Posterior vena cava (tissue), 2 donors: ENCODE data around the gene TTC28. TPM values are rescaled to one million over a fixed set of nuclear protein-coding genes. Genes with fewer than 3 reads are reported as not detected.

Experiments used
- DNase-seq: peaks from one replicate; pipeline ENCODE4 v3.0.0-alpha.2; 2020; ENCODE audit warnings: low spot score
- intact Hi-C, 2 donors: fragments of 100-400 bp; cut with DNase I; formaldehyde crosslinking; loops; one replicate each; pipeline versions ENCODE4 v1.14.1 to v1.14.2; 2022 to 2023
- total RNA-seq, 2 donors: library from RNA; stranded (reverse); fragmentation: NEBNext Ultra II Directional; extraction: Animal tissue kit (Norgen Biotek cat#: 25700); gene quantifications; one replicate each; pipeline ENCODE4 v1.2.1, GENCODE V29; 2021
- donor health status: DM: yes; HTN: yes; CAD: no.
- donor health status: DM: yes; HTN: yes; CAD: no.

The TTC28 gene
- total RNA-seq, 2 donors from 2014 or later, result 36.6 to 51.2 TPM

DNA sequence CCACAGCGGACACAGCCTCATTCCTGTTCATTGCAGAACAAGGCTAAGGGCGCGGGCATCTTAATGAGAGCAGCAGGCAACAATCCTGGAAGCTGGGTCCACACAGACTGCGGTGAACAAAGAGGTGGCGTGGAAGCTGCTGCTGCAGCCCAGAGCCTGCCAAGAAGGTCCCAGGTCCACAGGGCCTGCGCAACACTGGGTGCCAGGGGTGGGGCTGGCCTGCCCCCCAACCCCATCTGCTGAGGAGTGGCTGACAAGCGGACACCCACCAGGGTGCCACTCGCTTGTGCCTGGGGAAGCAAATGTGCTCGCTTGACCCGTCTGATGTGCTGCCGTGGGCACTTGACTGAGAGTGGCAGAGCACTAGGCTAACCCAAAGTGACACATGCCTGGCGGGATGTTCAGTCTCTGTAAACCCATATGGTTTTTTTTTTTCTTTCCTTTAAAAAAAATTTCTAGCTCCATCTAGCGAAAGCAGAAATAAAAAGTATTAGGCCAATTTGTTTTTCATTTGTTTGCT is 677.4 kb downstream of the TTC28 start:
- DNase-seq, result no peak
- intact Hi-C loops, result loop anchor here (10.0 kb wide), 2 partner anchors 117 to 1247 kb away; no protein-coding TSS in a partner anchor

DNA sequence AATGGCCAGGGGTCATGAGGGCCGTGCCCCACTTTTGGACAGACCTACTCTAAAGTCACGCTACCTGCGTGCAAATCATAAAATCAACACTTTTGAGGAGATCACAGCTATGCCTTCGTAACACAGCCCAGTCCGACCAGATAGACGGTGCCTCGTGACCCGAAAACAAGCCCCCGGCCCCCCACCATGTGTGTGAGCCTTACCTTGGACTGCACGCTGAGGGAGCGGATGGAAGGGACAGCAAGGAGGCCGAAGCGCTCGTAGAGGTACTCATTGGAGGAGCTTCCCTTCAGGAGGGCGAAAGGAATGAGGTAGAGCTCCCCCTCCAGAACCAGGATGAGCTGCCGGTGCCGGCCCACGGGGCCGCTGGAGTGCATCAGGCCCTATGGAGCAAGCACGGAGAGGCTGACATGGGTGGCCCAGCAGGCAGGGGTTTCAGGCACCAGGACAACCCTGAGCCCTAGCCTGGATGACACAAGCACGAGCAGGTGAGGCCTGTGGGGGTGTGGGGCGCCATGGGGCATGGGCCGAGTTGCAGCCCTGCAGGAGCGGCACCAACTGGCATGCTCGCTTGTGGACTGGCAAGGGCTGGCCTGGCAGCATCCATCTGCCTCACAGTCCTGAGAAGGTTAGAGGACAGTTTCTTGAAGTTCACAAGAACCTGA is 678.3 kb downstream of the TTC28 start:
- no peak for DNase-seq
- intact Hi-C loops, result loop anchor here (10.0 kb wide), 2 partner anchors 117 to 1247 kb away; no protein-coding TSS in a partner anchor

DNA sequence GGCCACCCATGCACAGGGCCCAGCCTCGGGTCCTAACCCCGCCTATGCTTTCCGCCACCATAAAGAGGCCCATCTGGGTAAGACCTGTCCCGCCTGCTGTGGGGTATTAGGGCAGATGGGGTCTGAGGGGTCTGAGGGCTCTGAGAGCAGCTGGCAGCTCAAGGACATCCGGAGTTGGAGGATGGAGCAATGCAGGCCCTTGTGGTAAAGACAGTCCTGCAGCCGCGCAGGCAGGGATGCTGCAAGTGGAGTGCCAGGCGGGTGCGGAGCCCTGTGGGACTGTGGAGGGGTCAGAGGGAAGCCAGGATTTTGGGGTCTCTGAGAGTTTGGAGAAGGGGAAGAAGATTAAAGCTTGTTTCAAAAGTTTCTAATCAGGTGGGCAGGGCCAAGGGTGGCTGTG is 679.3 kb downstream of the TTC28 start:
- intact Hi-C loops, result loop anchor here (10.0 kb wide), 2 partner anchors 116 to 1246 kb away; no protein-coding TSS in a partner anchor
- DNase-seq, result no peak

DNA sequence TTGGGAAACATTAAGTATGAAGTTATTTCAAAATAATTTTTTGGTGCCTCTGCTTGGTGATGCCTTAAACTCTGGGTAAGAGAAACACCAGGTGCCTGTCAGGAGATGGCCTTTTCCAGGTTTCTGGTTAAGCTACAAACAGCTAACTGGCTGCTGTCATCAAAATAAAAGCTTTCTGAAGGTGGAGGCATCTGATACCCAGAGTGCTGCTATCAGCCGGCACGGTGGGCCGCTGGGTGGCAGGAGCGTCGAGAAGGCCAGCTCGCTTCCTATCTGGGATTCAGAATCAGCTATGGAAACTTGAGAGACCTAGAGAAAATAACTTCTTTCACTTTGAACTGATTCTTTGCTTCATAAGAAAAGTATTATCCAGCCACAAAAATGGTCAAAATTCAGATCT is 679.8 kb downstream of the TTC28 start:
- intact Hi-C loops, result loop anchor here (1.0 to 10.0 kb wide), 3 partner anchors 21 to 1245 kb away; no protein-coding TSS in a partner anchor
- DNase-seq, result no peak

DNA sequence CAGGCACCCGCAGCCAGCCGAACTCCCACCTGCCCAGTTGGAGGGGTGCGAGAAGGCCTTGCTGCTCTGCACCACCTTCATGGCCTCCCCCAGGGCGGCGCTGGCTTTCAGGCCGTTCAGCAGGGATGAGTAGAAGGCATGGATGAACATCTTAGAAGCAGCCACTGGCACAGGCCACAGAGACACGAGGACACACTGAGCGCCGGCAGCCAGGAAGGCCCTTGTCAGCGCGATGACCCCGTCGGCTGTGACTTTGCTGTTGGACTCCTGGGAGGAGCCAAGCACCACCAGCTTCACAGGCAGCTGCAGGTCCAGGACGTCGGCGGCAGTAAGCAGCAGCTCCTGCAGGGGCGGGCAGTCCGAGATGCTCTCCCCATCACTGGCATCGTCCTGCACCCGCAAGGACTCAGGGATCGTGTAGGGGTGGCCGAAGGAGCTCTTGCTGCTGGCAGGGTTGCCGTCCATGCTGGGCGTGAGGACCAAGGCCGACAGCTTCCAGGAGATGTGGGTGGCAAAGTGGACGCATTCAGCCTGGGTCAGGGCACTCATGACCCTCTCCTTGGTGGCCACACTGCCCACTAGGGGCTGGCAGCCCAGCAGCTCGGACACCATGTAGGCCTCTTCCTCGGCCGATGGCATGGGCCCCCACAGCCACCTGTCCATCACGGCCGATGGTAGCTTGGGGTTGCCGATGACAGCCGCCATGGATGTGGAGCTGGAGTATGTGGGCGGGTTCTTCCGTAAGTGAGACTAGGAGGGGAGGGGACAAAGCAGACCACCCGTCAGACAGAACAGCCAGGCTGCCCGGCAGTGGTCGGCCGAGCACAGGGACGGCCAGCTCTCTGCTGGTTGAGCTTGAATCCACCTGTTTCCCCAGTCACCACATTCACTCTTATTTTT is 680.9 kb downstream of the TTC28 start:
- intact Hi-C loops, result loop anchor here in 1 of 2 donors (1.0 kb wide), 1 partner anchor 23 kb away; no protein-coding TSS in a partner anchor

DNA sequence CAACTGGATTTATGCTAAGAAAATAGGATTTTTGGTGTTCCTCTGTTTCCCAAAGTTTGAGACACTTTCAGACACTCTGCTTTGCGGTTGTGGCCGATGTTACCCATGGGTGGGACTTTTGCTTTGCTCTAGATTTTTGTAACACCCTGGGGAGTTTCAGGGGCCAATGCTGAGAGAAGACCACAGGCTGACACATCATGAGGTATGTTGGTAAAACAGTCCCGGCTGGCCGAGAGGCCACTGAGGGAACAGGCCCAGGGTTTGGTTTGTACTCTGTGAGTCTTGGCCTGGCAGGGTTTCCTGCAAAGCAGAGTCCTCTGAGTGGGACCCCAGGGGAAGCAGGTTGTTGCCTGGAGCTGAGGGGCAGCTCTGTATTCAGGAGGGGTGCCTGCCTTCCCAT is 682.1 kb downstream of the TTC28 start:
- intact Hi-C loops, result no loop called here
- no peak for DNase-seq

More for the DNA sequence above, 680.9 kb downstream of the TTC28 start:
- DNase-seq, result no peak

DNA sequence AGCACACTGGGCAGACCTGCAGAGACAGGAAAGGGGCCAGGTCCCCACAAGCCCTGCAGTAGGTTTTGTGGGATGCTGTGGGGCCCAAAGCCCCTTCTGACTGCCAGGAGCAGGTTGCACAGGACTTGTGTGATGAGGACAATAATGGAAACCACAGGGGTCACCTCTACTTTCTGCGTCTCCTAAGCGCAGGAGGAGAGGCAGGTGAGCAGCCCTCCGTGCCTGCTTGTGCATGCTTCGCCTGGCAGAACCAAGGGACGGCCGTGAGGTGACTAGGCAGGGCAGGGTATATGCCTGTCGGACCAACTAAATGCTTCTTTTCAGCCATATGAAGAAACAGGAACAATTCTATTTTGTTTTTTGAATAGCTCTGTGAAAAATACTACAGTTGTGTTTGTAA is 682.7 kb downstream of the TTC28 start:
- DNase-seq, result peak; percentile 29
- intact Hi-C loops, result no loop called here

DNA sequence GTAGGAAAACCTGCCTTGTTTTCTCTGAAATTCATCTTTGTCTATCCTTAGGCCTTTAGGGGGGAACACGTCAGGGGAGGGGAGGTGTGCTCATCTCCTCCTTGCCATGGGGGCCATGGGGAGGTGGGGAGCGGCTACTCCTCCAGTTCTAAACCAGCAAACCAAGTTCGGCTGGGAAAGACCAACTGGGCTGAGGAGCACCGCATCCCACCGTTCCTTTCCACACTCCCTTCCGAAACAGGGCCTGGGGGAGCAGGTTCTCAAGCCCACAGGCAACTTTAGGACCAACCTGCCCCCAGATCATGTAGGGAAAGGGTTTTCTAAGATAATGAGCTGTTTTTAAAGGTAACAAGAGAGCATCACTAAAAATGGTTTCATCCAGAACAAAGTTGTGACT is 683.1 kb downstream of the TTC28 start:
- DNase-seq, result peak; percentile 69
- intact Hi-C loops, result no loop called here

DNA sequence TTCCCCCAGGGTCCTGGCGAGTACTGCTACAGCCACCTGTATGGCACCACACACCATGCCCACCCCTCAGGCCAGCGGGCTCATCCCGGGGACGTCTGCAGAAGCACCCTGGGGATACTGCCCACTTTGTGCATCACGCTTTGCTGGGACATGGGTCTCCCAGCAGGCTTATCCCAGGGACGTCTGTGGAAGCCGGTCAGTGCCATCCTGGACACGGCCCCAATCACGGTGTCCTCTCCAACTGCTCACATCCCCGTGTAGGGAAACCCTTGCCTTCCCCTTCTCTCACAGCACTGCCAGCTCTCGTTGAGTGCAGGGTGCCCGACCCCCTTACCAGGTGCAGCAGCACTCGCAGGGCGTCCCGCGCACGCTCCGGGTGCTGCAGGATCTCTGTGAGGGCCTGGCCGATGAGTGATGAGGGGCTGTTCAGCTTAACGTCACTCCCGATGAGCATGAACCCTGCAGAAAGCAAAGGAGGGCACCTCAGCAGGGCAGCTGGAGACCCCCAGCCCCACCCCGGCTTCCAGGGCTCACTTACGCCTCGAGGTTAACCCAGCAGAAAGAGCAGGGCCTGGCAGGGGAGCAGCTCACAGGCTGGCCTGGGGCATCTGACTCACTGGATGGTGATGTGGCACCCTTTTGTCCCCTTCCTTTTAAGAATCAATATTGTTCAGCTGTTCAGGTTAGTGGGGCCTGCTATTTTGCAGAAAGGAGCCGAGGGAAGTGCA is 683.7 kb downstream of the TTC28 start:
- intact Hi-C loops, result no loop called here
- DNase-seq, result peak; percentile 76

DNA sequence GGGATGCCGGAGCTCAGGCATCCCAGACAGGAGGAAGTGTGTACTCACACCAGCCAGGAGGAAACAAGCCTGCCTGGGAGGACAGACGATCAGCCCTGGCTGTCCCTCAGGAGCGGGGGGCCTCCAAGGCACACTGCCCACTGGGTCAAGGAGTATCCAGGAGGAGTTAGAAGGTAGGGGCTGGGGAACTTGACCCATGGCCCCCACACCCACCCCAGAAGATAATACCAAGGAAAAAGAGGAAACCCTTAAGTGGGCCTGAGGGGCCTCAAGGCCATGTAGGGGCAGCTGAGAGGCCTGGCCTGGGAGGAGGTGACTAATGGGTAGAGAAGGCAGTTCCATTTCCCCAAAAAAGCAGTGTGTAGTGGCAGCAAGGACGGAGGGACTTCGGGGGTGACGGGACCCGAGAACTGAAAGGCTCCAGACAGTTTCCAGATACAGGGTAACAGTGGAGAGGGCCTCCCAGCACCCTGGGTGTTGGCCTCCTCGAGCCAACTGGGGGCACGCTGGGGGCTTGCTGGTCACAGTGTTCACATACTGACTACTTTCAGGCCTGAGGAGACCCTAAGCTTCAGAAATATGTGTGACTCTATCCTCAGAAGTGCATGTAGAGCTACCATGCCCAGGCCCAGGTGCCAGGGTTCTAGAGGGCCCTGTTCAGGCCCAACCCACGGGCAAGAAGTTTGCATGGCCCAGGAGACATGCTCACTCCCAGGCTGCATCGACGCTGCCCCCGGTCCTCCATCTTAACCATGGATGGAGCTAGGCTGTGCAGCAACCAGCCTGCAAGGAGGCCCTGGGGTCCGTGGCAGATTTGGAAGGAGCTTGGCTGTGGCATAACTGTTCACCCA is 684.9 kb downstream of the TTC28 start:
- DNase-seq, result peak; percentile 68
- intact Hi-C loops, result loop anchor here (5.0 kb wide), 2 partner anchors 107 to 602 kb away; no protein-coding TSS in a partner anchor

DNA sequence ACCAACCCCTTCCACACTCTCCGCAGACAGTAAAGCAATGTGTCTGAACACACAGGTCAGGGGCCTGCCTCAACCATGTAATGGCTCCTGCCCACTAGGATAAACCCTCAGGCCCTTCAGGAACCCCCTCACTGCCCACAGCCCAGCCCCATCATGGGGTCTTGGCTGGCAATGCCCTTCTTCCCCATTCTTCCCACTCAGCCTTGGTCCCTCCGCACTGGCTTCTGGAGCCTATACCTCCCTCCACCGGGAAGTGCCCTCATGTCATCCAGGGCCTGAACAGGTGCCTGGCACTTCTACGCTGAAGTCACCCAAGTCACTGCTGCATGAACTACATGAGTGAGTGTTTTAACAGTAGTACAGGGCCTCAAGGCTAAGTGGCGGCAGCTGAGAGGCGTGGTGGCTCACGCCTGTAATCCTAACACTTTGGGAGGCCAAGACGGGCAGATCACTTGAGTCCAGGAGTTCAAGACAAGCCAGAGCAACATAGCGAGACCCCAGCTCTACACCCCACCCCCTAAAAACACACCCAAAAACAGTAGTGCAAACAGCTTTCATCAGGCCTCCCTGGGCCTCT is 685.8 kb downstream of the TTC28 start:
- intact Hi-C loops, result loop anchor here (5.0 kb wide), 2 partner anchors 107 to 602 kb away; no protein-coding TSS in a partner anchor

DNA sequence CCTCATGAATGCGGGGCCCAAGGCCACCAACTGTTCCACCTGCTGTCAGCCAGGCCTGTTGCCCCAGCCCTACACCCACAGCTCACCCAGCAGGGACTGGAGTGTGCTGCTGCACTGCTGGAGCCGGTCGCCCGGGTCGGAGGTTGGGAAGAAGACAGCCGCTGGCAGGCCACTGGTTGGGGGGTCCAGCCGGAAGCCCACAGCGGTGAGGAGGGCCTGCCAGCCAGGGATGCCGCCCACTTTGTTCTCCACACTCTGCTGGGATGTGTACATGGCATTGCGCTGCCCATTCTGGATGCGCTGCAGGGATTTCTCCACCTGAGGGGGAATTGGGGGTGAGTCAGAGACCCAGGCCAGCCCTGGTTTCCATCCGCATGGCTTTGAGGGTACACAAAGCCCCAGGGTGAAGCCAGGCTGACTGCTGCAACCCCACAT is 686.4 kb downstream of the TTC28 start:
- peak; percentile 66 for DNase-seq
- intact Hi-C loops, result loop anchor here (5.0 kb wide), 2 partner anchors 106 to 601 kb away; no protein-coding TSS in a partner anchor

More for the DNA sequence above, 685.8 kb downstream of the TTC28 start:
- peak; percentile 47 for DNase-seq

DNA sequence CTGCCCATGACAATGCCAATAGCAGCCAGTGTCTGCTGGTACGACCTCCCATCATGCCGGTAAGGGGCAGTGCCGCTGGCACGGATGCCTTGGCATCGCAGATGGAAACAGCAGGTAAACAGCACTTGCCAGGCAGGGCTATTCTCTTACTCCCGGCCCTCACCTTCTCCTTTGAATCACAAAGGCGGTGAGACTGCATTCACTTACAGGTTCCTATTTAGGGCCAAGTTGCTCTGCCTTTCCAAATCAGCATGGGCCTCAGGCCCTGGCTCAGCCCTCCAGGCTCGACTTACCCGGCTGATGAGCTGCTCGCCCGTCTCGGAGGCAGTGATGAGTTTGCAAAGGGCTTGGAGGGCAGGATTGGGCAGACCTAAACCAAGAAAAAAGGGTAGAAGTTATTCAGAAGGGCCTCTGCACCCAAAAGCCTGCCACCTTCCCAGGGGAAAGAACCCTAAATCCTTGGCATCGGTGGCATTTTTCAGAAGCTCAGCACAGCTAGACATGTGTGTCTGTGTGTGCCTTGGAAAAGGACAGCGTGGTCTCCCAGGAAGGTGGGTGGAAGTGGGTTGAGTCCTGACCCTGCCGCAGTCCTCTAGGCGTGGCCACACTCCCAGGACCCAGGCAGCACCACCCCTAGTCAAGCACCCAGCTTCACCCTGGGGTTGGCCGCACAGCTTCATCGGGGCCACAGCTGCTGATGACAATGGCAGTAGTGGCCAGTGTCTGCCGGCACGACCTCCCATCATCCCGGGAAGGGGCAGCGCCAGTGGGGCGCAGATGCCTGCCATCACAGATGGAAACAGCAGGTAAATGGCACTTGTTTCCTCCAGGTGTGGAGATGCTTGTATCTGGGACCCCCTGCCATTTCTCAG is 687.1 kb downstream of the TTC28 start:
- DNase-seq, result peak; percentile 74
- intact Hi-C loops, result loop anchor here (5.0 kb wide), 2 partner anchors 105 to 600 kb away; no protein-coding TSS in a partner anchor

DNA sequence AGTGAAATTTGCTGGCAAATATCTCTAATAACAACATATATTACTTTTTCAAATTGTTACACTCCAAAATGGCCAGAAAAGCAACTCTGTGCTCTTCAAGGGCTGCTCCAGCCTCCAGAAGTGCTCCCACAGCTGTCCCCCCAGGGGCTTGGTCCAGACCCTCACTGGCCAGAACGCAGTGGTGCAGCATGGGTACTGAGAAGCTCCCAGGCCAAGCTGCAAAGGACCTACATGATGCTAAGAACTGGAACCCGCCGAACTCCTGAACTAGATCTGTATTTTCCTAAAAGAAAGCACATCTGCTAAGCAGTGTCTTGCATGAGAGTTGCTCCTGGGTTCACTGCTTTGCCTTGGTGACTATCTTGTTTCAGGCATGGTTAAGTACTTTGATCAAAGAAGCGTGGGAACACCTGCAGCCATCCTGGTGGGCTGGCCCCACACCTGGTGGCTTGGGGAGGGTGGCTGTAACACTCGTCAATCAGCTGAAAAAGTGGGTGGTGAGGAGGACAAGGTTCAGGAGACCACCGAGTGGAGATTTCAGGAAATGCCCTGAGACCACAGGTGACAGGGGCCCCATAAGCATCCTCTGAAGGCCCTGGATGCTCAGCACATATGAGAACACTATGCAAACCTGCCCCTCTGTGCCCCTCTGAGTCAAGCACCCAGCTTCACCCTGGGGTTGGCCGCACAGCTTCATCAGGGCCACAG is 687.9 kb downstream of the TTC28 start:
- intact Hi-C loops, result loop anchor here (5.0 kb wide), 2 partner anchors 104 to 599 kb away; no protein-coding TSS in a partner anchor
- DNase-seq, result peak; percentile 45

DNA sequence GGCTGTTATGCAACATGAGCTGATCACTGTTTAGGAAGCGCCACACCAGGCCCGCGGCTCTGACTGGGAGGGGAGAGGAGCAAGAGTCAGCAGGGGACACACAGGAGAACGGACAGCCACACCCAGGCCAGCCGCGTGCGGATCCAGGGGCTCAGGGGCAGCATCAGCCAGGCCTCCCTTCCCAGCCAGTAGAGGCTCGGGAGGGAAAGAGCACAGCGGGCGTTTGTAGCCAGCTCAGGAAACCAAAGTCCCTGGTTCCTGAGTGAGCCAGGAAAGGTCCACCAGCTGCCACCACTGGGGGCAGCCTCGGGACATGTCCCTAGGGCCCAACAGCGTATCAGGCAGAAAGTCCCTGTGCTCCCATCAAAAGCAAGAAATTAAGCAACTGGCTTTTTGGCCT is 688.8 kb downstream of the TTC28 start:
- intact Hi-C loops, result loop anchor here (5.0 kb wide), 2 partner anchors 104 to 599 kb away; no protein-coding TSS in a partner anchor
- DNase-seq, result peak; percentile 92

DNA sequence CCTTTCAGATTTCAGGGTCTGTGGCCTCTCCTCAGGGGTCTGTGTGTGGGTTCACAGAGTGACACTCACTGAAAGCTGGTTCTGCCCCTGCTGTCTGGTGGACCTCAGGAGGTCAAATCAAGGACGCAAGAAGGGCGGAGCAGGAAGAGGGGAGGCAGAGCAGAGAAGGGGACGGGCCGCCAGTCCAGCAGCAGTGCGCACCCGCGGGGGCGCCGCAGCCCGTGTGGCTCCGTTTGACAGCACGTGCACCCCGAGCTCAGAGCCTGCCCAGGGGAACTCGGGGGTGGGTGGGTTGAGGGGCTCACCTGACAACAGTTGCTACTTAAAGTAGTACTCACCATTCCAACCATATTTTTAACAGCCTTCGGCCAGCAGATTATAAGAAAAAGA is 689.2 kb downstream of the TTC28 start:
- intact Hi-C loops, result loop anchor here (5.0 kb wide), 2 partner anchors 103 to 598 kb away; no protein-coding TSS in a partner anchor
- DNase-seq, result peak; percentile 64
